LNCaP clone FGC (cell line): ENCODE data around the gene MESP1.

ENCODE experiments used
- DNase-seq: peaks from one replicate; pipeline ENCODE4 v3.0.0-alpha.2; 2011; ENCODE audit warnings: low read depth
- H3K4me3 ChIP-seq: 2 replicates; pipeline ENCODE4 v1.5.1; 2011; ENCODE audit warnings: mild to moderate bottlenecking, low read depth, low read length, control low read depth
- TF ChIP-seq, protein P1 (sequence below): IDR thresholded peaks from 2 replicates; pipeline ENCODE4 v1.5.1; 2012; ENCODE audit warnings: mild to moderate bottlenecking; ENCODE audit not compliant: control insufficient read depth, insufficient read depth; ENCODE audit errors: extremely low read depth

MESP1 gene

DNA sequence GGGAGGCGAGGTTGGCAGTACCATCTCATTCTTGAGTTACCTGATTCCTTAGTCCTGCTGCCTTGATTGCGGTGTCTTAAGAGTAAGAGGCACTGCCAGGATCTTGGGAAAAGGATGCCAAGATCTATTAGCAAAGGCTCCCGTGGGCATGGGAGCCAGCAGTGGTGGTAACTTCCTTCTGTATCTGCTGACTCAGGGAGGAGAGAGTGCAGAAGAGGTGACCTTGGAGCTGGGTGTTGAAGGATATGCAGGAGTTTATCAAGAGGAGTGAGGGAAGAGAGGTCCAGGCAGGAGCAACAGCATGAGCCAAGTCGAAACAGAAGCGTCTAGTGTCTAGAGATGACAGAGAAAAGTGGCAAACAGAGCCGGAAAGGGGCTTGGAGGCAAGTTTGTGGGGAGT lies 29.6 kb upstream of the MESP1 start:
- no peak overlapping the region for H3K4me3 ChIP-seq
- TF ChIP-seq, protein P1, sequence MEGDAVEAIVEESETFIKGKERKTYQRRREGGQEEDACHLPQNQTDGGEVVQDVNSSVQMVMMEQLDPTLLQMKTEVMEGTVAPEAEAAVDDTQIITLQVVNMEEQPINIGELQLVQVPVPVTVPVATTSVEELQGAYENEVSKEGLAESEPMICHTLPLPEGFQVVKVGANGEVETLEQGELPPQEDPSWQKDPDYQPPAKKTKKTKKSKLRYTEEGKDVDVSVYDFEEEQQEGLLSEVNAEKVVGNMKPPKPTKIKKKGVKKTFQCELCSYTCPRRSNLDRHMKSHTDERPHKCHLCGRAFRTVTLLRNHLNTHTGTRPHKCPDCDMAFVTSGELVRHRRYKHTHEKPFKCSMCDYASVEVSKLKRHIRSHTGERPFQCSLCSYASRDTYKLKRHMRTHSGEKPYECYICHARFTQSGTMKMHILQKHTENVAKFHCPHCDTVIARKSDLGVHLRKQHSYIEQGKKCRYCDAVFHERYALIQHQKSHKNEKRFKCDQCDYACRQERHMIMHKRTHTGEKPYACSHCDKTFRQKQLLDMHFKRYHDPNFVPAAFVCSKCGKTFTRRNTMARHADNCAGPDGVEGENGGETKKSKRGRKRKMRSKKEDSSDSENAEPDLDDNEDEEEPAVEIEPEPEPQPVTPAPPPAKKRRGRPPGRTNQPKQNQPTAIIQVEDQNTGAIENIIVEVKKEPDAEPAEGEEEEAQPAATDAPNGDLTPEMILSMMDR: no peak
- no peak for DNase-seq

DNA sequence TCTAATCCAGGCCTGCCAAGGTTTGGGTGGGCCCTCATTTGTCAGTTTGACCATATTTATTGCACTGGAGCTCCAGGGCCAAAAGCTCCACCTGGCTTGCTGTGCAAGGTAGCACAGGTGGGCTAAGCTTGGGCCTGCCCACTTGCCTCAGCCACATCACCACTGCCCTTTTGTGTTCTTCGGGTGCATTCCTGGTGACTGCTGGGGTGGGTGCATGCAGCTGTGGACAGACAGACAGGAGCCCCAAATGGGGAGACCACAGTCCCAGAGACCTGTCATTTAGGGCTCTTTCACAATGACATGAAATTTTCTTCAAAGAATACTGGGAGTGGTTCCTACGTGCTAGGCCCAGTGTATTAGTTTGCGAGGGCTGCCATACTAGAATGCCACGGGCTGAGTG lies 27.8 kb upstream of the MESP1 start:
- DNase-seq: no peak
- H3K4me3 ChIP-seq: no peak overlapping the region
- TF ChIP-seq, protein P1: no peak

DNA sequence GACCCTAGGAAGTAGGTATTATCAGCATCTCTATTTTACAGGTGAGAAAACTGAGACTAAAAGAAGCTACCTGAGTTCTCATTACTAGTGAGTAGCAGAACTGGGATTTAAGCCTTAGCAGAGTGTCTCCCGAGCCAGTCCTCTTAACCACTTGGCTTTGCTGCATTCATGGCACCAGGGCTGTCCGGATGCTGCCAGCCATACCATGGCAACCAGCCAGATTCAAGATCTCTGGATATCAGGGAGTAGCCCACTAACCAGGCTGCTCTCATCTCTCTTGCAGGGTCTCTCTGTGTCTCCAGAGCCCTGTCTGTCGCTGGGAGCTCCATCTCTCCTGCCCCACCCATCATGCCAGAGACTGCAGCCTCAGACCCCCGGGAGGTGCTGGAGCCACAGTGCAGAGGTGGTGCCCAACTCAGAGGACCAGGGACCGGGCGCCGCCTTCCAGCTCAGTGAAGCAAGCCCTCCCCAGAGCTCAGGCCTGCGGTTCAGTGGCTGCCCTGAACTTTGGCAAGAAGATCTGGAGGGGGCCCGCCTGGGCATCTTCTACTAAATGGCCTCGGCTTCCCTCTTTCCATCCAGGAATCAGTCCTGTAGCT lies 26.8 kb upstream of the MESP1 start:
- TF ChIP-seq, protein P1: no peak
- no peak overlapping the region for H3K4me3 ChIP-seq
- no peak for DNase-seq

DNA sequence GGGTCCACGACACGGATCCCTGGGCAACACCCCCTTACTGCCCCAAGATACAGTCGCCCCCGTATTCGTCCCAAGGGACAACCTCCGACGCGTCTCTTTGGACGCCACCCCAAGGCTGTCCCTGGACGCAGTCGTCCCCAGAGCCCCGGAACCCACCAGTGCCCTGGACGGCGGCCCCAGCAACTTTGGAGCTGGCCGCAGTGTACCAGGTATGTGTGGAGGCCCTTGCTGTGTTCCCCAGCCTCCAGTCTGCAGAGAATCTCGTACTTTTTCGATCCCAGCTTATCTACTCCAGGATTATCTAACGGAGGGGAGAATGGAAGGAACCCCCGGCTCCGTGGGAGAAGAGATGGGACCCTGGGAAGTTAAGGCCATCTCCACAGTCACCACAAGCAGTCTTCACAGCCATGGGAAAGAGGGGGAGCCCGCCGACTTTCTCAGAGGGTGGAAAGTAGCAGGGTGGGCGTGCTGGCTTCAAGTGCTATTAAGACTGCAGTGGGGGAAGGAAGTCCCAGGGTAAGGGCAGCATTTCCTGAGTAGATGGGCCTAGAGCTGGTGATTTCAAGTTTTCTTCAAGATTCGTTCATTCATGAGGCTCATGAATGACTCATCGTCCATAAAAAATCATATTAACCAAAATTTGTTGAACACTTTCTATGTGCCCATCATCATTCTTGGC lies 26.2 kb upstream of the MESP1 start:
- TF ChIP-seq, protein P1: no peak
- DNase-seq: no peak
- no peak overlapping the region for H3K4me3 ChIP-seq

DNA sequence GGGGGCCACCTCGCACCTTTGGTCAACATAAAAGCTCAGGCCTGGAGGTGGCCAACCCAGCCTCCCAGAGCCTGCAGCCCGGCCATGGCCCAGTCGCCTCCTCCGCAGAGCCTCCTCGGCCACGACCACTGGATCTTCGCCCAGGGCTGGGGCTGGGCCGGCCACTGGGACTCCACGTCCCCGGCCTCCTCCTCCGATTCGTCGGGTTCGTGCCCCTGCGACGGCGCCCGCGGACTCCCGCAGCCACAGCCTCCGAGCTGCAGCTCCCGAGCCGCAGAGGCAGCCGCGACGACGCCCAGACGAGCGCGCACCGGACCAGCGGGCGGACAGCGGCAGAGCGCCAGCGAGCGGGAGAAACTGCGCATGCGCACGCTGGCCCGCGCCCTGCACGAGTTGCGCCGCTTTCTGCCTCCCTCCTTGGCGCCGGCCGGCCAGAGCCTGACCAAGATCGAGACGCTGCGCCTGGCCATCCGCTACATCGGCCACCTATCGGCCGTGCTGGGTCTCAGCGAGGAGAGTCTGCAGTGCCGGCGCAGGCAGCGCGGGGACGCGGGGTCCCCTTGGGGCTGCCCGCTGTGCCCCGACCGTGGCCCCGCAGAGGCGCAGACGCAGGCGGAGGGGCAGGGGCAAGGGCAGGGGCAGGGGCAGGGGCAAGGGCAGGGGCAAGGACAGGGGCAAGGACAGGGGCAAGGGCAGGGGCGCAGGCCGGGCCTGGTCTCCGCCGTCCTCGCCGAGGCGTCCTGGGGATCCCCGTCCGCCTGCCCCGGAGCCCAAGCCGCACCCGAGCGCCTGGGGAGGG lies 25.4 kb upstream of the MESP1 start, which contains the start of gene MESP2:
TSS of gene MESP2 (plus strand) at position 59 of the 799 bp plus-strand sequence. CDS start at position 85, 26 bp downstream.
- TF ChIP-seq, protein P1: peak; percentile 27; the same call in 1 of the 2 replicates
- H3K4me3 ChIP-seq: peak within 1 kb of the TSS; percentile 42
- DNase-seq: no peak

DNA sequence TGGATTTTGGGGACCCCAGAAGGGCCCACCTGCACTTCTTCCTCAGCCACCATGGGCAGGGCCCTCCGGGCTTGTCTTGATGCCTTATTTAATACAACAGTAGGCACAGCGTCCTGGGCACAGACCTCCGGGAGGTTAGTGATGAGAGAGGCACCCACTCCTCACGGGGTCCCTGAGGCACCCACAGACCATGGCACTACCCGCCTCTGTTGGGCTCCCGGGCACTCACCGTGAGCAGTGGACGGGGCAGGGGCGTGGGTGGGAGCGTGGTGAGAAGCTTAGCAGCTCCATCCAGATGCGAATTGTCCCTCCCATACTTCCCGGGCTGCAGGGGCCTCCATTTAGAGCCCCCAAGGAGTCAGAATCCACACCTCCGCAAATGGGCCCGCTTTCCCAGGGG lies 24.8 kb upstream of the MESP1 start:
- H3K4me3 ChIP-seq: peak overlapping the region; percentile 42
- no peak for DNase-seq
- TF ChIP-seq, protein P1: no peak
